ENCODE results near the gene TMEM178B. TPM values are rescaled to one million over a fixed set of nuclear protein-coding genes. Genes with fewer than 3 reads are reported as not detected.

The TMEM178B gene
- total and polyA plus RNA-seq, 10 of the 15 experiments (the other 5 are each of a cell fraction or from before 2014, with no cell fraction given): 0.01 to 1.1 (median 0.04) TPM; not detected in 2

- CTCF ChIA-PET: interaction anchor here (0.7 to 1.3 kb wide), 2 partner anchors 121 to 407 kb away, joined by 3 to 7 read pairs; no protein-coding TSS in a partner anchor
- TF ChIP-seq TAF1 (IDR thresholded peaks at IDR 0.05; ENCODE audit: borderline replicate concordance, low read depth, low read length) (no peak), SRF (IDR thresholded peaks at IDR 0.05; ENCODE audit: low read depth in 2 of 2, low read length in 2 of 2) (no peak)
These were observed 168.7 kb downstream of the TMEM178B start for GRCh38 chr7:141242568-141242967.

GRCh38 chr7:141243368-141243767, 169.5 kb downstream of the TMEM178B start:
- intact Hi-C loops (cut with micrococcal nuclease; ENCODE audit: unreplicated experiment): no loop called here
- Histone ChIP-seq H3K36me3 (ENCODE audit: control insufficient read depth in 2 of 2, insufficient read depth in 2 of 2, low read length in 1 of 2) (no peaks in the 10 kb centered on the region), H2AFZ (ENCODE audit: control insufficient read depth, low read depth, low read length) (no peak overlapping the region), H3K4me2 (ENCODE audit: control insufficient read depth, insufficient read depth) (no peak overlapping the region), H3K9ac (ENCODE audit: control insufficient read depth, insufficient read depth, low read length) (no peak overlapping the region), H3K79me2 (ENCODE audit: control insufficient read depth, insufficient read depth, low read length) (no peaks in the 10 kb centered on the region), H3K9me3 (replicated peaks; ENCODE audit: control insufficient read depth, insufficient read depth, low read length) (no peaks in the 10 kb centered on the region), H3K4me1 (ENCODE audit: control insufficient read depth, insufficient read depth, low read length) (no peaks in the 10 kb centered on the region), H4K20me1 (ENCODE audit: control insufficient read depth, insufficient read depth) (no peaks in the 10 kb centered on the region), H3K27ac (ENCODE audit: control insufficient read depth, insufficient read depth) (no peak overlapping the region), H3K27me3 (replicated peaks in 1 of 2; ENCODE audit: control insufficient read depth in 2 of 2, insufficient read depth in 2 of 2, low read length in 1 of 2) (no peaks in the 10 kb centered on the region), H3K4me3 (no peak overlapping the region)
- ChIA-PET CTCF (no interaction called here), RAD21 (ENCODE audit: unreplicated experiment) (no interaction called here), POLR2A (no interaction called here), SMC1A (ENCODE audit: uncharacterized antibody, unreplicated experiment) (interaction anchor here (0.6 kb wide), 1 partner anchor 1037 kb away, joined by 3 read pairs; no protein-coding TSS in a partner anchor)
- DNase-seq (ENCODE audit: low read depth, low spot score) (no peak), ATAC-seq (no peak), FAIRE-seq (no peak)
- 20% methylated on average over 8 of the region's 8 CpGs for WGBS (ENCODE audit: insufficient coverage, insufficient replicate concordance, low lambda C conversion rate, missing lambda C conversion rate)
- BruUV-seq (replicated peaks): no TSS peak
- in situ Hi-C loops (cut with MboI): no loop called here
- no peak for TF ChIP-seq ATF3 (IDR thresholded peaks at IDR 0.05; ENCODE audit: borderline replicate concordance, extremely low read depth, low read depth, low read length)
- TF ChIP-seq SREBF1 (IDR thresholded peaks at IDR 0.05; ENCODE audit: low read length): no peak
- no peak for TF ChIP-seq TARDBP (IDR thresholded peaks at IDR 0.05; ENCODE audit: borderline replicate concordance)
- TF ChIP-seq CHD2 (IDR thresholded peaks at IDR 0.05; ENCODE audit: borderline replicate concordance, low read depth, low read length): no peak
- TF ChIP-seq USF1 (IDR thresholded peaks at IDR 0.05; ENCODE audit: borderline replicate concordance, extremely low read length, insufficient read depth, low read depth, low read length): no peak
- no peak for TF ChIP-seq TCF7 (IDR thresholded peaks at IDR 0.05; ENCODE audit: borderline replicate concordance)
- no peak for TF ChIP-seq SMC3 (IDR thresholded peaks at IDR 0.05; ENCODE audit: borderline replicate concordance, low read length)
- TF ChIP-seq MYC (IDR thresholded peaks at IDR 0.05; ENCODE audit: insufficient read depth, insufficient read length, insufficient replicate concordance, low read length, severe bottlenecking): no peak
- TF ChIP-seq BHLHE40 (IDR thresholded peaks at IDR 0.05; ENCODE audit: borderline replicate concordance in 1 of 2, low read depth in 2 of 2, low read length in 1 of 2): no peak
- no peak for TF ChIP-seq TBL1XR1 (IDR thresholded peaks at IDR 0.05; ENCODE audit: low read depth, low read length)
- TF ChIP-seq CTCF (IDR thresholded peaks at IDR 0.05 in 2 of 3, conservative IDR thresholded peaks at IDR 0.05 in 1 of 3; ENCODE audit: control insufficient read depth in 2 of 3, extremely low read depth in 1 of 3, insufficient read depth in 1 of 3, low read depth in 3 of 3, low read length in 3 of 3): no peak
- TF ChIP-seq NFXL1 (IDR thresholded peaks at IDR 0.05; ENCODE audit: borderline replicate concordance): no peak

More at GRCh38 chr7:141242568-141242967, 168.7 kb downstream of the TMEM178B start:
- DNase-seq (ENCODE audit: low read depth, low spot score) (no peak), FAIRE-seq (no peak), ATAC-seq (no peak)
- Histone ChIP-seq H3K9me3 (replicated peaks; ENCODE audit: control insufficient read depth, insufficient read depth, low read length) (no peaks in the 10 kb centered on the region), H3K4me3 (no peak overlapping the region), H3K9ac (ENCODE audit: control insufficient read depth, insufficient read depth, low read length) (no peak overlapping the region), H3K27ac (ENCODE audit: control insufficient read depth, insufficient read depth) (no peak overlapping the region), H3K79me2 (ENCODE audit: control insufficient read depth, insufficient read depth, low read length) (no peaks in the 10 kb centered on the region), H3K36me3 (ENCODE audit: control insufficient read depth in 2 of 2, insufficient read depth in 2 of 2, low read length in 1 of 2) (no peaks in the 10 kb centered on the region), H3K4me1 (ENCODE audit: control insufficient read depth, insufficient read depth, low read length) (no peaks in the 10 kb centered on the region), H3K27me3 (replicated peaks in 1 of 2; ENCODE audit: control insufficient read depth in 2 of 2, insufficient read depth in 2 of 2, low read length in 1 of 2) (no peaks in the 10 kb centered on the region), H2AFZ (ENCODE audit: control insufficient read depth, low read depth, low read length) (no peak overlapping the region), H4K20me1 (ENCODE audit: control insufficient read depth, insufficient read depth) (no peaks in the 10 kb centered on the region), H3K4me2 (ENCODE audit: control insufficient read depth, insufficient read depth) (no peak overlapping the region)
- WGBS (ENCODE audit: insufficient coverage, insufficient replicate concordance, low lambda C conversion rate, missing lambda C conversion rate): 76% methylated on average over 5 of the region's 5 CpGs
- ChIA-PET RAD21 (ENCODE audit: unreplicated experiment) (no interaction called here), SMC1A (ENCODE audit: uncharacterized antibody, unreplicated experiment) (interaction anchor here (0.6 to 1.3 kb wide), 3 partner anchors 10 to 1037 kb away, joined by 3 to 5 read pairs (median 3); no protein-coding TSS in a partner anchor), POLR2A (no interaction called here)
- BruUV-seq (replicated peaks): no TSS peak
- in situ Hi-C loops (cut with MboI): no loop called here
- intact Hi-C loops (cut with micrococcal nuclease; ENCODE audit: unreplicated experiment): no loop called here

All from GM12878 (cell line).